GM23248 (cell line): Measurements from ENCODE around the gene SNAP91. TPM values are rescaled to one million over a fixed set of nuclear protein-coding genes. Genes with fewer than 3 reads are reported as not detected.
A peak's percentile ranks its signal among the peaks of the same experiment; 100 is the strongest.

Experiments used
- DNase-seq: peaks from one replicate; pipeline ENCODE4 v3.0.0-alpha.2; 2015
- H2AFZ ChIP-seq: fragments of 200-600 bp; sonication (generic); 2 replicates; pipeline ENCODE4 v1.6.1; 2016; ENCODE audit warnings: antibody characterized with exemption
- H3F3A ChIP-seq: fragments of 200-600 bp; sonication (generic); 2 replicates; pipeline ENCODE4 v1.6.1; 2016; ENCODE audit warnings: mild to moderate bottlenecking, antibody characterized with exemption, mixed run types; ENCODE audit not compliant: insufficient read depth
- H3K27ac ChIP-seq: fragments of 200-600 bp; sonication (generic); 2 replicates; pipeline ENCODE4 v1.5.1; 2016; ENCODE audit warnings: mild to moderate bottlenecking
- H3K27me3 ChIP-seq: fragments of 200-600 bp; sonication (generic); replicated peaks from 2 replicates; pipeline ENCODE4 v1.6.1; 2016; ENCODE audit warnings: mild to moderate bottlenecking; ENCODE audit not compliant: insufficient read depth
- H3K36me3 ChIP-seq: fragments of 200-600 bp; sonication (generic); 2 replicates; pipeline ENCODE4 v1.6.1; 2016; ENCODE audit warnings: low read depth, mild to moderate bottlenecking
- H3K4me1 ChIP-seq: fragments of 200-600 bp; sonication (generic); 2 replicates; pipeline ENCODE4 v1.6.1; 2016; ENCODE audit warnings: mild to moderate bottlenecking; ENCODE audit not compliant: insufficient read depth
- H3K4me2 ChIP-seq: fragments of 200-600 bp; sonication (generic); one replicate; pipeline ENCODE4 v1.6.1; 2016; ENCODE audit warnings: mild to moderate bottlenecking; ENCODE audit not compliant: unreplicated experiment
- H3K4me3 ChIP-seq: fragments of 200-600 bp; sonication (generic); 2 replicates; pipeline ENCODE4 v1.5.1; 2016; ENCODE audit warnings: mild to moderate bottlenecking
- H3K79me2 ChIP-seq: fragments of 200-600 bp; sonication (generic); 2 replicates; pipeline ENCODE4 v1.6.1; 2016; ENCODE audit warnings: mild to moderate bottlenecking; ENCODE audit not compliant: insufficient read depth
- H3K9ac ChIP-seq: fragments of 200-600 bp; sonication (generic); 2 replicates; pipeline ENCODE4 v1.6.1; 2016; ENCODE audit warnings: mild to moderate bottlenecking
- H3K9me2 ChIP-seq: fragments of 200-600 bp; sonication (generic); 2 replicates; pipeline ENCODE4 v1.6.1; 2016; ENCODE audit warnings: mixed run types, mild to moderate bottlenecking, moderate library complexity; ENCODE audit not compliant: insufficient read depth
- H3K9me3 ChIP-seq: fragments of 200-600 bp; sonication (generic); one replicate; pipeline ENCODE4 v1.6.1; 2017; ENCODE audit warnings: low read depth
- H4K20me1 ChIP-seq: fragments of 200-600 bp; sonication (generic); 2 replicates; pipeline ENCODE4 v1.6.0; 2016; ENCODE audit not compliant: insufficient read depth
- EZH2 ChIP-seq: fragments of 200-600 bp; sonication (generic); IDR thresholded peaks from 2 replicates; pipeline ENCODE4 v1.6.1; 2018; ENCODE audit warnings: antibody characterized with exemption, mild to moderate bottlenecking; ENCODE audit not compliant: insufficient read depth, poor library complexity, severe bottlenecking
- EZH2phosphoT487 ChIP-seq: fragments of 200-600 bp; sonication (generic); IDR thresholded peaks from 2 replicates; pipeline ENCODE4 v1.6.1; 2018; ENCODE audit warnings: antibody characterized with exemption, moderate library complexity, mild to moderate bottlenecking, low read depth; ENCODE audit not compliant: insufficient read depth
- WGBS, 2 experiments: methylation state at CpG; one replicate each; pipeline ENCODE4 v1.1.6; 2015 to 2017; ENCODE audit warnings: low lambda C conversion rate in 2 of 2, low coverage in 1 of 2; ENCODE audit errors: missing lambda C conversion rate in 2 of 2; 5-methylcytosine and 5-hydroxymethylcytosine counted together
- in situ Hi-C: fragments of 300-500 bp; cut with MboI; formaldehyde crosslinking; loops from 2 replicates; pipeline ENCODE4 v1.15.0; 2020
- polyA plus RNA-seq: library from polyadenylated mRNA; unstranded; fragments of >200 nt; fragmentation: Nextera tagmentation; extraction: Ambion mirVana; gene quantifications from 2 replicates; pipeline ENCODE4 v1.2.1, GENCODE V29; 2016
- total RNA-seq: library from RNA; depleted of rRNA; stranded (reverse); fragments of >200 nt; shearing (Covaris generic); gene quantifications from 2 replicates; pipeline ENCODE4 v1.2.3, GENCODE V29; 2014

The SNAP91 gene
- total and polyA plus RNA-seq, 2 experiments from 2014 or later, result not detected

- Histone ChIP-seq H3K4me3 (no peak overlapping the region), H3K9me2 (no peaks in the 10 kb centered on the region), H2AFZ (no peak overlapping the region), H3K27me3 (no peaks in the 10 kb centered on the region), H3K27ac (no peak overlapping the region), H3F3A (no peaks in the 10 kb centered on the region), H3K4me2 (no peak overlapping the region), H3K79me2 (no peaks in the 10 kb centered on the region), H4K20me1 (no peaks in the 10 kb centered on the region), H3K4me1 (no peaks in the 10 kb centered on the region), H3K9ac (no peak overlapping the region), H3K9me3 (no peaks in the 10 kb centered on the region), H3K36me3 (no peaks in the 10 kb centered on the region)
- 65 to 79% methylated on average over 5 of the region's 5 CpGs for WGBS, 2 experiments
- TF ChIP-seq EZH2phosphoT487 (no peak), EZH2 (no peak)
- DNase-seq, result no peak
- in situ Hi-C loops, result no loop called here
Observed at GRCh38 chr6:83546636-83547035, 162.3 kb downstream of the SNAP91 start.

GRCh38 chr6:83539678-83540077 is 169.2 kb downstream of the SNAP91 start:
- Histone ChIP-seq H3K4me3 (no peak overlapping the region), H2AFZ (no peak overlapping the region), H3K9me2 (no peaks in the 10 kb centered on the region), H3K9ac (no peak overlapping the region), H3K79me2 (no peaks in the 10 kb centered on the region), H3K4me1 (no peaks in the 10 kb centered on the region), H3K27me3 (no peaks in the 10 kb centered on the region), H3F3A (no peaks in the 10 kb centered on the region), H3K4me2 (no peak overlapping the region), H4K20me1 (no peaks in the 10 kb centered on the region), H3K9me3 (no peaks in the 10 kb centered on the region), H3K27ac (no peak overlapping the region), H3K36me3 (no peaks in the 10 kb centered on the region)
- in situ Hi-C loops, result no loop called here
- WGBS, 2 experiments, result 41 to 48% methylated on average over 4 of the region's 4 CpGs
- DNase-seq, result no peak
- TF ChIP-seq EZH2phosphoT487, result no peak
- TF ChIP-seq EZH2, result no peak

GRCh38 chr6:83536647-83537589 is 172.0 kb downstream of the SNAP91 start:
- in situ Hi-C loops, result no loop called here
- no peaks in the 10 kb centered on the region for H3K9me2 ChIP-seq
- no peak for DNase-seq
- no peak overlapping the region for H3K27ac ChIP-seq
- no peak overlapping the region for H2AFZ ChIP-seq
- H3K4me3 ChIP-seq, result no peak overlapping the region
- H3K9me3 ChIP-seq, result no peaks in the 10 kb centered on the region
- no peak for TF ChIP-seq EZH2
- TF ChIP-seq EZH2phosphoT487, result no peak
- H4K20me1 ChIP-seq, result no peaks in the 10 kb centered on the region
- H3K4me1 ChIP-seq, result no peaks in the 10 kb centered on the region
- H3K79me2 ChIP-seq, result no peaks in the 10 kb centered on the region
- 54 to 59% methylated on average over 4 of the region's 4 CpGs for WGBS, 2 experiments
- 0 out of 2 replicates have a peak, but pooled peaks cover 2% of the 10 kb centered on the region for H3K27me3 ChIP-seq
- no peak overlapping the region for H3K9ac ChIP-seq
- H3K4me2 ChIP-seq, result no peak overlapping the region
- no peaks in the 10 kb centered on the region for H3F3A ChIP-seq
- no peaks in the 10 kb centered on the region for H3K36me3 ChIP-seq

- H3F3A ChIP-seq, result no peaks in the 10 kb centered on the region
- H2AFZ ChIP-seq, result no peak overlapping the region
- no peaks in the 10 kb centered on the region for H3K9me2 ChIP-seq
- no peak overlapping the region for H3K4me2 ChIP-seq
- in situ Hi-C loops, result no loop called here
- WGBS, 2 experiments, result 52 to 57% methylated on average over 5 of the region's 5 CpGs
- DNase-seq, result peak; percentile 64
- no peak overlapping the region for H3K27ac ChIP-seq
- no peaks in the 10 kb centered on the region for H3K4me1 ChIP-seq
- no peak overlapping the region for H3K4me3 ChIP-seq
- no peak for TF ChIP-seq EZH2phosphoT487
- no peak for TF ChIP-seq EZH2
- no peak overlapping the region for H3K9ac ChIP-seq
- no peaks in the 10 kb centered on the region for H3K9me3 ChIP-seq
- 0 out of 2 replicates have a peak, but pooled peaks cover 8% of the 10 kb centered on the region for H3K27me3 ChIP-seq
- no peaks in the 10 kb centered on the region for H3K36me3 ChIP-seq
- H3K79me2 ChIP-seq, result no peaks in the 10 kb centered on the region
- H4K20me1 ChIP-seq, result no peaks in the 10 kb centered on the region
Observed at GRCh38 chr6:83536034-83536646, 172.8 kb downstream of the SNAP91 start.
